ENCODE data around the gene ITPKB.
"Not testable (repeated sequence)": the region's sequence is repeated elsewhere in the genome, so short reads cannot be mapped to it uniquely, and the experiment has no call there.

ITPKB gene

GRCh38 chr1:226649244-226649643 is 89.8 kb downstream of the ITPKB start:
- no peak for DNase-seq

- DNase-seq: no peak
Measured at GRCh38 chr1:226648421-226648820, 90.7 kb downstream of the ITPKB start.

- no peak for DNase-seq
Measured at GRCh38 chr1:226647719-226648118, 91.4 kb downstream of the ITPKB start.

- no peak for DNase-seq
Measured at GRCh38 chr1:226646870-226647449, 92.1 kb downstream of the ITPKB start.

GRCh38 chr1:226646026-226646869 is 92.8 kb downstream of the ITPKB start:
- DNase-seq: no peak

GRCh38 chr1:226645279-226645976 is 93.7 kb downstream of the ITPKB start:
- no peak for DNase-seq

- DNase-seq: no peak
Measured at GRCh38 chr1:226644541-226645176, 94.4 kb downstream of the ITPKB start.

- DNase-seq: no peak
Measured at GRCh38 chr1:226643611-226644540, 95.2 kb downstream of the ITPKB start.

- no peak for DNase-seq
Measured at GRCh38 chr1:226643177-226643576, 95.9 kb downstream of the ITPKB start.

- DNase-seq: no peak
Measured at GRCh38 chr1:226642421-226642820, 96.7 kb downstream of the ITPKB start.

- no peak for DNase-seq
Measured at GRCh38 chr1:226641671-226642231, 97.3 kb downstream of the ITPKB start.

- no peak for DNase-seq
Measured at GRCh38 chr1:226640321-226641136, 98.6 kb downstream of the ITPKB start.

GRCh38 chr1:226639631-226640061 is 99.4 kb downstream of the ITPKB start:
- no peak for DNase-seq

- DNase-seq: not testable (repeated sequence)
Measured at GRCh38 chr1:226639206-226639605, 99.9 kb downstream of the ITPKB start.

GRCh38 chr1:226638608-226639007 is 100.5 kb downstream of the ITPKB start:
- no peak for DNase-seq

- DNase-seq: no peak
Measured at GRCh38 chr1:226638001-226638601, 101.0 kb downstream of the ITPKB start.

- no peak for DNase-seq
Measured at GRCh38 chr1:226637147-226637935, 101.7 kb downstream of the ITPKB start.

- DNase-seq: no peak
Measured at GRCh38 chr1:226636847-226637096, 102.3 kb downstream of the ITPKB start.

- DNase-seq: no peak
Measured at GRCh38 chr1:226635456-226635941, 103.6 kb downstream of the ITPKB start.

All from cortex of kidney (tissue), 1 donor.